Stimulated activated naive CD4-positive, alpha-beta T cell (primary cell): Measurements from ENCODE around the gene TMEM258.

ENCODE experiments used
- DNase-seq, 6 experiments: peaks; one replicate each; lab custom pipeline; 2025; lab: John Stamatoyannopoulos, UW

TMEM258 gene

GRCh38 chr11:61795876-61796526 lies 3.6 kb upstream of the TMEM258 start:
- no peak for DNase-seq

- no peak for DNase-seq
These were observed 3.1 kb upstream of the TMEM258 start for GRCh38 chr11:61795459-61795858.

GRCh38 chr11:61794579-61794978 lies 2.2 kb upstream of the TMEM258 start:
- no peak for DNase-seq

- no peak for DNase-seq
These were observed 1.4 kb upstream of the TMEM258 start for GRCh38 chr11:61793829-61794204.

GRCh38 chr11:61793083-61793828 lies 857 bp upstream of the TMEM258 start:
- DNase-seq, result no peak

- peak in 3 of 6 experiments; percentile 31 to 35 (median 33) for DNase-seq
These were observed 576 bp downstream of the TMEM258 start for GRCh38 chr11:61791737-61792309.

- DNase-seq, result no peak
These were observed 4.4 kb downstream of the TMEM258 start for GRCh38 chr11:61787928-61788491.

- no peak for DNase-seq
These were observed 6.5 kb downstream of the TMEM258 start for GRCh38 chr11:61785837-61786402.

GRCh38 chr11:61784506-61784805 lies 7.9 kb downstream of the TMEM258 start:
- DNase-seq, result no peak

GRCh38 chr11:61783717-61784505 lies 8.5 kb downstream of the TMEM258 start:
- no peak for DNase-seq

- no peak for DNase-seq
These were observed 9.6 kb downstream of the TMEM258 start for GRCh38 chr11:61782841-61783240.

- DNase-seq, result no peak
These were observed 10.1 kb downstream of the TMEM258 start for GRCh38 chr11:61782299-61782698.

- no peak for DNase-seq
These were observed 10.8 kb downstream of the TMEM258 start for GRCh38 chr11:61781585-61781984.

- DNase-seq, result no peak
These were observed 11.7 kb downstream of the TMEM258 start for GRCh38 chr11:61780581-61781162.

- no peak for DNase-seq
These were observed 12.5 kb downstream of the TMEM258 start for GRCh38 chr11:61779666-61780525.

GRCh38 chr11:61778920-61779650 lies 13.3 kb downstream of the TMEM258 start:
- DNase-seq, result no peak

GRCh38 chr11:61778357-61778886 lies 14.0 kb downstream of the TMEM258 start:
- no peak for DNase-seq

- DNase-seq, result peak in 5 of 6 experiments; percentile 41 to 72 (median 52)
These were observed 14.9 kb downstream of the TMEM258 start for GRCh38 chr11:61777234-61778090.
